Measurements from ENCODE around the gene CST4.
"Not testable (repeated sequence)": the region's sequence is repeated elsewhere in the genome, so short reads cannot be mapped to it uniquely, and the experiment has no call there.

DNA sequence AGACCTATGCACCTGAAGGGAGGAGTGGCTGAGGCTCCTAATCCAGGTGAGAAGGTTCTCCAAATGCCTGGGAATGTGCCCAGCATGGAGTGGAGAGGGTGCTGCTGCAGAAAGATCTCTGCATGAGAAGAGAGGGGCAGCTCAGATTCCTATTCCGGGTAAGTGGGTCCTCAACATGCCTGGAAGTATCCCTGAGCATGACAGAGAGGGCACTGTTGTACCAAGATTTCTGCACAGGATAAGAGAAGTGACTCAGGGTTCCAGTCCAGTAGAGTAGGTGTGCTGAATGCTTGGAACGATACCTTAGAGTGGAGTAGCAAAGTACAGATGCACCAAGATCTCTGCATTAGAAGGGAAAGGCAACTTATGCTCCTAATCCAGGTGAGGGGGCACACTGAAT, 46.1 kb upstream of the CST4 start:
- TF ChIP-seq BACH2, TOX, PPARA (CRISPR knock-in tag; IDR thresholded peaks at IDR 0.05; ENCODE audit: borderline replicate concordance): not testable (repeated sequence)
- TF ChIP-seq, protein P1, sequence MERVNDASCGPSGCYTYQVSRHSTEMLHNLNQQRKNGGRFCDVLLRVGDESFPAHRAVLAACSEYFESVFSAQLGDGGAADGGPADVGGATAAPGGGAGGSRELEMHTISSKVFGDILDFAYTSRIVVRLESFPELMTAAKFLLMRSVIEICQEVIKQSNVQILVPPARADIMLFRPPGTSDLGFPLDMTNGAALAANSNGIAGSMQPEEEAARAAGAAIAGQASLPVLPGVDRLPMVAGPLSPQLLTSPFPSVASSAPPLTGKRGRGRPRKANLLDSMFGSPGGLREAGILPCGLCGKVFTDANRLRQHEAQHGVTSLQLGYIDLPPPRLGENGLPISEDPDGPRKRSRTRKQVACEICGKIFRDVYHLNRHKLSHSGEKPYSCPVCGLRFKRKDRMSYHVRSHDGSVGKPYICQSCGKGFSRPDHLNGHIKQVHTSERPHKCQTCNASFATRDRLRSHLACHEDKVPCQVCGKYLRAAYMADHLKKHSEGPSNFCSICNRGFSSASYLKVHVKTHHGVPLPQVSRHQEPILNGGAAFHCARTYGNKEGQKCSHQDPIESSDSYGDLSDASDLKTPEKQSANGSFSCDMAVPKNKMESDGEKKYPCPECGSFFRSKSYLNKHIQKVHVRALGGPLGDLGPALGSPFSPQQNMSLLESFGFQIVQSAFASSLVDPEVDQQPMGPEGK (CRISPR knock-in tag; IDR thresholded peaks at IDR 0.05; ENCODE audit: borderline replicate concordance), result not testable (repeated sequence)

Measured in SK-N-SH treated with all-trans-retinoic acid at 6 μM for 48 hours (cell line).